H1 (cell line): ENCODE measurements around the gene PTHLH. TPM values are rescaled to one million over a fixed set of nuclear protein-coding genes. Genes with fewer than 3 reads are reported as not detected.

Experiments
- BCL11A ChIP-seq, 2 experiments: IDR thresholded peaks; one replicate each; pipeline ENCODE4 v1.6.1; 2011; ENCODE audit warnings: low read depth in 2 of 2, low read length in 2 of 2, mild to moderate bottlenecking in 2 of 2
- CHD1 ChIP-seq: IDR thresholded peaks from 2 replicates; pipeline ENCODE4 v1.6.1; 2012; ENCODE audit warnings: low read depth, low read length, improper control_type of control experiment
- RAD21 ChIP-seq, 2 experiments: IDR thresholded peaks in 1 of 2; conservative IDR thresholded peaks in 1 of 2; 2 replicates each; pipeline ENCODE4 v1.6.1; 2011; ENCODE audit warnings: low read depth in 2 of 2, low read length in 2 of 2, improper control_type of control experiment in 1 of 2, inconsistent platforms in 1 of 2, mild to moderate bottlenecking in 1 of 2, moderate library complexity in 1 of 2
- RXRA ChIP-seq: IDR thresholded peaks from 2 replicates; pipeline ENCODE4 v1.6.1; 2011; ENCODE audit warnings: low read depth, mild to moderate bottlenecking, low read length, moderate library complexity; ENCODE audit not compliant: insufficient read depth
- ZNF274 ChIP-seq: IDR thresholded peaks from 2 replicates; pipeline ENCODE4 v1.7.0; 2012; ENCODE audit warnings: low read length, borderline replicate concordance; ENCODE audit errors: extremely low read depth
- polyA plus RNA-seq, 7 experiments: library from polyadenylated mRNA; depleted of rRNA in 3 of 7; stranded (reverse) in 5 of 7; unstranded in 2 of 7; fragments of >200 nt in 5 of 7; fragments of 200-250 nt in 2 of 7; gene quantifications; 1 replicate in 5 of 7; 2 replicates in 1 of 7; 4 replicates in 1 of 7; pipeline versions ENCODE4 v1.2.1 to v1.2.3, GENCODE V29; 2011 to 2013; ENCODE audit warnings: missing spikeins in 2 of 7, mixed read lengths in 2 of 7
- total RNA-seq: library from RNA; stranded (reverse); fragmentation: NEBNext Ultra II Directional; extraction: Animal tissue kit (Norgen Biotek cat#: 25700); gene quantifications from 2 replicates; pipeline ENCODE4 v1.2.1, GENCODE V29; 2021

Gene PTHLH
- total and polyA plus RNA-seq, 2 of the 8 experiments (the other 6 are each of a cell fraction or from before 2014, with no cell fraction given), result 0.32 TPM; not detected in 1

GRCh38 chr12:27924350-27925135 is 48.0 kb downstream of the PTHLH start (continued):
- TF ChIP-seq BCL11A (IDR thresholded peaks at IDR 0.05; ENCODE audit: low read depth in 2 of 2, low read length in 2 of 2) (no peak), CHD1 (no peak), ZNF274 (no peak), RXRA (no peak), RAD21 (IDR thresholded peaks at IDR 0.05 in 1 of 2, conservative IDR thresholded peaks at IDR 0.05 in 1 of 2; ENCODE audit: low read depth in 2 of 2, low read length in 2 of 2) (no peak)
- TF ChIP-seq, all 59 proteins: peak for 0
